Heart left ventricle (tissue), 16 donors: ENCODE measurements around the gene SLC32A1. TPM values are rescaled to one million over a fixed set of nuclear protein-coding genes. Genes with fewer than 3 reads are reported as not detected.

Source experiments
- ATAC-seq, 4 donors: fragments of 200-7000 bp; cut with Tn5 transposase; one replicate each; pipeline ENCODE4 v1.9.1; 2020 to 2022; ENCODE audit warnings: moderate library complexity in 4 of 4, mild to moderate bottlenecking in 3 of 4, moderate number of reproducible peaks in 1 of 4
- DNase-seq, 5 donors: peaks; one replicate each; pipeline ENCODE4 v3.0.0-alpha.2; 2020
- H3K27ac ChIP-seq, 12 donors: fragments of 200-600 bp; sonication (generic) in 4 of 12; one replicate each; pipeline versions ENCODE4 v1.5.0 to v1.8.0; 2016 to 2022; ENCODE audit warnings: mild to moderate bottlenecking in 2 of 12
- H3K27me3 ChIP-seq, 9 donors: fragments of 200-600 bp; sonication (generic) in 2 of 9; one replicate each; pipeline versions ENCODE4 v1.5.1 to v1.8.0; 2016 to 2022; ENCODE audit warnings: mild to moderate bottlenecking in 3 of 9
- H3K36me3 ChIP-seq, 9 donors: fragments of 200-600 bp; sonication (generic) in 2 of 9; one replicate each; pipeline versions ENCODE4 v1.5.0 to v1.8.0; 2018 to 2022; ENCODE audit warnings: mild to moderate bottlenecking in 2 of 9
- H3K4me1 ChIP-seq, 12 donors: fragments of 200-600 bp; sonication (generic) in 4 of 12; one replicate each; pipeline versions ENCODE4 v1.5.0 to v1.8.0; 2016 to 2022; ENCODE audit warnings: mild to moderate bottlenecking in 3 of 12
- H3K4me3 ChIP-seq, 12 donors: fragments of 200-600 bp; sonication (generic) in 4 of 12; one replicate each; pipeline versions ENCODE4 v1.5.0 to v1.8.0; 2017 to 2022; ENCODE audit warnings: mild to moderate bottlenecking in 9 of 12, moderate library complexity in 4 of 12
- H3K9me3 ChIP-seq, 12 donors: fragments of 200-600 bp; sonication (generic) in 4 of 12; one replicate each; pipeline versions ENCODE4 v1.5.0 to v1.8.0; 2016 to 2022; ENCODE audit warnings: mild to moderate bottlenecking in 1 of 12
- CTCF ChIP-seq, 12 donors: fragments of 200-600 bp; sonication (generic) in 4 of 12; IDR thresholded peaks; one replicate each; pipeline versions ENCODE4 v1.5.0 to v1.8.0; 2018 to 2022; ENCODE audit warnings: antibody characterized with exemption in 12 of 12, mild to moderate bottlenecking in 5 of 12
- POLR2A ChIP-seq, 2 donors: fragments of 450-650 bp; IDR thresholded peaks; one replicate each; pipeline ENCODE4 v1.6.1; 2017; ENCODE audit warnings: antibody characterized with exemption in 2 of 2, mild to moderate bottlenecking in 2 of 2, moderate library complexity in 2 of 2
- WGBS, 4 donors: extraction: QIAGEN DNeasy Blood & Tissue Kit in 2 of 4; methylation state at CpG; one replicate each; pipeline versions ENCODE4 v1.1.5 to v1.1.7; 2013 to 2018; 5-methylcytosine and 5-hydroxymethylcytosine counted together
- intact Hi-C, 10 donors: fragments of 100-400 bp; cut with DNase I; formaldehyde crosslinking; loops; one replicate each; pipeline versions ENCODE4 v1.11.1 to v1.14.2; 2022
- polyA plus RNA-seq, 2 donors: library from polyadenylated mRNA; stranded (reverse); fragments of 200-250 nt; gene quantifications; one replicate each; pipeline ENCODE4 v1.2.3, GENCODE V29; 2013
- total RNA-seq, 9 donors: library from RNA; depleted of rRNA in 2 of 9; stranded (reverse); fragments of >200 nt in 2 of 9; fragmentation: NEBNext Ultra II Directional in 3 of 9; extraction: Animal tissue kit (Norgen Biotek cat#: 25700) in 3 of 9; gene quantifications; one replicate each; pipeline versions ENCODE4 v1.1.0 to v1.2.4, GENCODE V29; 2016 to 2023
- donor health status: ischemic (EF 13 %, LVEDD 7.1; RV severe dilation, severe dysfunction).
- donor health status: healthy with polysubstance abuse.
- donor health status: DM: no; HTN: yes; CAD: no.
- donor health status: DM: no; HTN: no; CAD: no.
- donor health status: ischemic (EF 25% LVEDD 6.9; RV normal size, moderate dysfunction).
- donor health status: ischemic (EF 25% LVEDD 5.7; RV mildly dilated, moderate dysfunction).
- donor health status: healthy.
- donor health status: DM: yes; HTN: yes; CAD: no.
- donor health status: ischemic (EF 35%, LVEDD 5.7; RV mildly dilated, moderate dysfunction).
- donor health status: nonischemic (EF 11% LVEDD 7.7; RV severe dilation, severe dysfunction).
- donor health status: DM: yes; HTN: yes; CAD: no.
- donor health status: PGD.
- donor health status: ischemic (EF 29% LVEDD 5.4; RV normal size, mild dysfunction).
- donor health status: nonischemic (EF 23%, LVEDD 6.1; RV moderate dilation, normal function).

The SLC32A1 gene
- total and polyA plus RNA-seq, 11 donors: not detected

GRCh38 chr20:38700926-38701325 lies 23.4 kb upstream of the SLC32A1 start:
- Histone ChIP-seq H3K4me1 (no peaks in the 10 kb centered on the region), H3K4me3 (no peak overlapping the region), H3K9me3 (no peaks in the 10 kb centered on the region), H3K27me3 (peaks cover 0 to 51% (median 12%) of the 10 kb centered on the region in 9 donors), H3K27ac (no peak overlapping the region), H3K36me3 (no peaks in the 10 kb centered on the region)
- ATAC-seq (no peak), DNase-seq (no peak)
- TF ChIP-seq POLR2A (IDR thresholded peaks at IDR 0.05) (no peak), CTCF (IDR thresholded peaks at IDR 0.05) (no peak)
- intact Hi-C loops: no loop called here
- 67 to 85% (median 78%) methylated on average over 3 of the region's 3 CpGs for WGBS, 4 donors

- Histone ChIP-seq H3K36me3 (no peaks in the 10 kb centered on the region), H3K4me1 (no peaks in the 10 kb centered on the region), H3K9me3 (no peaks in the 10 kb centered on the region), H3K27me3 (peaks cover 0 to 72% (median 12%) of the 10 kb centered on the region in 9 donors), H3K4me3 (no peak overlapping the region), H3K27ac (no peak overlapping the region)
- 47 to 83% (median 66%) methylated on average over 3 of the region's 3 CpGs for WGBS, 4 donors
- DNase-seq (no peak), ATAC-seq (no peak)
- intact Hi-C loops: no loop called here
- TF ChIP-seq POLR2A (IDR thresholded peaks at IDR 0.05) (no peak), CTCF (IDR thresholded peaks at IDR 0.05) (no peak)
These were observed 20.8 kb upstream of the SLC32A1 start for GRCh38 chr20:38703526-38703925.

- Histone ChIP-seq H3K36me3 (no peaks in the 10 kb centered on the region), H3K27ac (no peak overlapping the region), H3K9me3 (no peaks in the 10 kb centered on the region), H3K4me1 (no peaks in the 10 kb centered on the region), H3K4me3 (no peak overlapping the region), H3K27me3 (peaks cover 0 to 69% (median 12%) of the 10 kb centered on the region in 9 donors)
- TF ChIP-seq POLR2A (IDR thresholded peaks at IDR 0.05): no peak
- TF ChIP-seq CTCF (IDR thresholded peaks at IDR 0.05): no peak
- DNase-seq (no peak), ATAC-seq (no peak)
- WGBS, 4 donors: 43 to 55% (median 51%) methylated on average over 4 of the region's 4 CpGs
- intact Hi-C loops: no loop called here
These were observed 20.1 kb upstream of the SLC32A1 start for GRCh38 chr20:38704136-38704535.

- Histone ChIP-seq H3K4me1 (no peaks in the 10 kb centered on the region), H3K27ac (no peak overlapping the region), H3K36me3 (no peaks in the 10 kb centered on the region), H3K4me3 (no peak overlapping the region), H3K9me3 (no peaks in the 10 kb centered on the region), H3K27me3 (peaks cover 0 to 50% (median 12%) of the 10 kb centered on the region in 9 donors)
- no peak for ATAC-seq
- 19 to 31% (median 23%) methylated on average over 4 to 7 of the region's 7 CpGs for WGBS, 4 donors
- intact Hi-C loops: no loop called here
- DNase-seq: no peak
- no peak for TF ChIP-seq CTCF (IDR thresholded peaks at IDR 0.05)
- TF ChIP-seq POLR2A (IDR thresholded peaks at IDR 0.05): no peak
These were observed 17.8 kb upstream of the SLC32A1 start for GRCh38 chr20:38706509-38706908.
